GM19351 (cell line): ENCODE measurements around the gene FBXO11.
"Not testable (repeated sequence)": the region's sequence is repeated elsewhere in the genome, so short reads cannot be mapped to it uniquely, and the experiment has no call there.

Experiments used
- ATAC-seq: cut with Tn5 transposase; IDR thresholded peaks from one replicate; pipeline ENCODE4 v1.9.1; 2021; ENCODE audit warnings: mild to moderate bottlenecking, moderate library complexity; ENCODE audit not compliant: unreplicated experiment

Gene FBXO11

GRCh38 chr2:47906157-47907038 is at the start of gene FBXO11:
FBXO11 (minus strand) TSS chr2:47906498; CDS start chr2:47905720, 778 bp downstream.
- peak; percentile 83 for ATAC-seq

DNA sequence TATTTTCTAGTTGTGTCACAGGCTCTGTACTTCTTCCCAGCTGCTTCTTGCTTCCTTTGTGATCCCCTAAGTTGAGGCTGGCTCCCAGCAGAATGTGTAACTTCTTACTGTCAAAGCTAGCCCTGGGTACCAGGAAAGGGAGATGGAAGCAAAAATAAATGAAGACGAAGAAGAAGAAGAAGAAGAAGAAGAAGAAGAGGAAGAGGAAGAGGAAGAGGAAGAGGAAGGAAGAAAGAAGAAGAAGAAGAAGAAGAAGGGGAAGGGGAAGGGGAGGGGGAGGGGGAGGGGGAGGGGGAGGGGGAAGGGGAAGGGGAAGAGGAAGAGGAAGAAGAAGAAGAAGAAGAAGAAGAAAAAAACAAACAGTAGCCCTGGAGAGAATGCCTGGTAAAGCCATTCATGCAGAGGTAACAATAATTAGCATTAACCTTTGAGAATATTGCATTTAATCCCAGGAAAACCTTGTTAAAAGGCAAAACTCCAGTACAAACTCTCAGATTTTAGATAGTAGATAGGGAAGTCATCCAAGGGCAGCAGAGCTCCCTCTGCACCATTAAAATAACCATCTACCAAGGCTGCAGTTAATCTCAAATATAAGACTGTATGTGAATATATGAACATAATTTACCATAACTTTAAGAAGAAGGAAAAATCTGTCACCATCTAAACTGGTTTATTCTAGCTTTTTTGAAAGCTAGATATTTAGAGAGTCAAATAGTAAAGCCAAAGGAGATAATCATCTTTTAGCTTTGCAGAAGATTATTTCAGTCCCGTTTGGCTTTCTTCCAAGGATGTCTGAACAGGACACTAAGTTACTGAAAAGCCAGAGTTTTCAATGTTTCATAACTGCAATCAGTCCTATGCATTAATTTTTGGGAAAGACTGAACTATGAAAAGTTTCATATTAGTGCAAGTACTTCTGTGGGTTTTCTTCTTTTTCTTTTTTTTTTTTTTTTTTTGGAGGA is 44.3 kb upstream of the FBXO11 start:
- no peak for ATAC-seq

DNA sequence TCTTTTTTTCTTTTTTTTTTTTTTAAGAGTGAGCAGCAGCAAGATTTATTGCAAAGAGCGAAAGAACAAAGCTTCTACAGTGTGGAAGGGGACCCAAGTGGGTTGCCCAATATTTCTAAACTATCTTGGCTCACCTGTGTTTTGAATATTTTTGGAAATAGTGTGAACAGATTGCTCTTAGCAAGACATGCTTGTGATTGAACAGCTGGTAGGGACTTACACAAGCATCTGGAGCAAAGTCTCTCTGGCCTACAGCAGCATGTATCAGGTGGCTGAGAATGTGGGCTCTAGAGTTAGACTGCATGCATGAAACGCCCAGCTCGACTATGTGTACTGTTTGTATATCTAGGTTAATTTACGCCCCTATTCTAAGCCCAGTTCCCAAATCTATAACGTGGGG is 40.3 kb upstream of the FBXO11 start:
- no peak for ATAC-seq

DNA sequence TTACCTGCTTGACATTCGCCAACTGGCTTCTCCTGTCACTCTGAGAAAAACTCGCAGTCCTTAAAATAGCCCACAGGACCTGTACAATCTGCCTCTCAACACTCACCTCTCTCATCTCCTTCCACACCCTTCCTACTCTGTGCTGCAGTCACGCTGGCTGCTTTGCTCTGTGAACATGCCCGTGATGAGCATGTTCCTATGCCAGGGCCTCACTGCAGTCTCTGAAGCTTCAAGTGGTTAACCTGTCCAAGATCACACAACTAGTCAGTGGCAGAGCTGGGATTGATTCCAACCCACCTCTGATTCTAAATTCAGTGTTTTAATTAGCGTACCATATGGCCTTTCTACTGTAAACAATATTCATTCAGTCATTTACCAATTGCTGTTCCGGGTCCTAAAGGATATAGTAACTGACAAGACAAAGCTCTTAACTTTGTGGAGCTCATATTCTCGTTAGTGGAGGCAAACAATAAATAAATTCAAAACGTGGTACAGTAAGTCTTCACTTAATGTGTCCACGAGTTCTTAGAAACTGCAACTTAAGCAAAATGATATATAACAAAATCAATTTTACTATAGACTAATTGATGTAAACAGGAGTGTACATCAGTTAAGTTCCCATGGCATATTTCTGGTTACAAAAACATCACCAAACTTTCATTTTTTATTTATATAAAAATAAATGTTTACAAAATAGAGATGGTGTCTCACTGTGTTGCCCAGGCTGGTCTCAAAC is 38.9 kb upstream of the FBXO11 start:
- no peak for ATAC-seq

DNA sequence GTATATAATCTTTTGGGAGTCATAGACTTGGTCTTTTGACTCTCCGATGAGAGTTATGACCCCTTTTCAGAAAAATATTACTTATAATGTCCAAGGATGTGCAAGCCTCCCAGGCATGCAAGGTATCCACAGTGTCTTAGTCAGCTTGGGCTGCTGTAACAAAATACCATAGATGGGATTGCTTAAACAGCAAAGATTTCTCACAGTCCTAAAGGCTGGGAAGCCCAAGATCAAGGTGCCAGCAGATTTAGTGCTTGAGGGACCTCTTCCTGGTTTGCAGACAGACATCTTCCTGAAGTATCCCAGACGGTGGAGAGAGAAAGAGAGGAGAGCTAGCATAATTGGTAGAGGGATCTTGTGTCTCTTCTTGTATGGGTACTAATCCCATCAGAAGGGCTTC is 35.6 kb upstream of the FBXO11 start:
- no peak for ATAC-seq

GRCh38 chr2:47937677-47938076 is 31.4 kb upstream of the FBXO11 start:
- ATAC-seq, result no peak

- no peak for ATAC-seq
Observed at GRCh38 chr2:47935071-47935470, 28.8 kb upstream of the FBXO11 start.

DNA sequence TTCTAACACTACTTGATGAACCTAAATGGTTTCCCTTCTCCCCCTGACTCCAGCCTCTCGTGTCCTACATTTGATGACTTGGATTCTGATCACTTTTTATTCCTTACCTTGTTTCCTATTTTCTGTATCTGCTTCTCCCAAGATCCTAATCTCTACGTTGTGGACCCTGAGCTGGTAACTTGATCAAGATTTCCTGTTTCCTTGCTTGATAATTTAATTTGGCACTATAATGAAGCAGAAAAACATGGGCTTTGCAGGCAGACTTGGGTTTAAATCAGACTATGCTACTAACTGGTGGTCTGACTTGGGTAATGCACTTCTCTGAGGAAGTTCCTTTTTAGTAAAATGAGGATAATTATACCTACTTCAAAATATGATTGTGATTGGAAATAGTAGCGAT is 11.7 kb upstream of the FBXO11 start:
- ATAC-seq, result no peak

GRCh38 chr2:47917276-47917961 is 11.1 kb upstream of the FBXO11 start:
- no peak for ATAC-seq

DNA sequence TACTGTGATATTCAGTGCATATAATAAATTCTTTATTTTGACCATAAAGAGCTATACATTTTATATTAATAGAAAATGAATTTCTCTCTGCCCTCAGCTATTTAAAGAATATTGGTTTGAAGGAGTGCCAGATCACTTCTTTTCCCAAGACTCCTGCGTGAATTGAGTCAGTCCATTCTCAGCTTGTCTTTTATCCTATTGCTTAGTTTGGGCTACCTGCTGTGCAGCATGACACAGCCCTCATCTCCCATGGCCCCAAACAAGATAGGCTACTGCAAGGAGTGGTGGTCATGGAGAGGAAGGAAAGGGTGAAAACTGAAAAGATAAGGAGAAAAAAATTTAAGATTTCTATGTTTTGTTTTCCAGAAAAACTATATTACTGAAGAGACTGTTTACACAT is 10.1 kb upstream of the FBXO11 start:
- ATAC-seq, result no peak

GRCh38 chr2:47910662-47911061 is 4.4 kb upstream of the FBXO11 start:
- not testable (repeated sequence) for ATAC-seq

- no peak for ATAC-seq
Observed at GRCh38 chr2:47908682-47909081, 2.4 kb upstream of the FBXO11 start.

DNA sequence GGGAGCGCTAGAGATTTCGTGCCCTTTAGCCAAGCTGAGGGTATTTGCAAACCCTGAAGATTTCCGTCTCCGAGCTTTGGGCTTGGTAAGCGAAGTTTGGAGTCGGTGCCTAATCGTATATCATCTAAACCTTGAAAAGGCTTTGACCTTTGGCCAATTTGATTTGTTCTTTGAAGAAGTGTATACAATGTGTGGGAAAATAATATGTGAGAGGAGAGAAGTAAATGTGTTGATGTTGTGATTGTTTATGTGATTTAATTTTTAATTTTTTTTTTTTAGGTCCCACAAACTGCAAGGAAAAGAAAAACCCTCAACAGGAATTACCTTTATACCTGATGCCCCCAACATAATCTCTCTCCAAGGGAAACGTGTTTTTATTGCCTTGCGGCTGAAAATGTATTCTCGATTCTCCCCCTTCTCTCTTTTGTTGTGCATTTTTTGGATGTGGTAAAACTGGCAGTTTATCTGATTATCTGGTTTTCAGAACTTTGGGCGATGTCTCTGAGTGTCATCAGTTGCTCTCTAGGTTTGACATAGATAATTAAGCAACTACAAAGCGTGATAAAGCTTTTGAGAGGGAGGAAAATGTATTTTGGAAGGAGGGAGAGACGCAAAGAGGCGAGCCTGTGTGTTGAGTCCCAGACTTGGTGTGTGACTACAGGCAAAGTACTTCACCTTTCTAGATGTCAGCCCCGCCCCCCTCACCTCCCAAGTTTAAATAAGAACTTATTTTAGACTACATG is 912 bp upstream of the FBXO11 start:
- ATAC-seq, result peak; percentile 29

- ATAC-seq, result peak; percentile 6
Observed at GRCh38 chr2:47905386-47906156, 727 bp downstream of the FBXO11 start.

- no peak for ATAC-seq
Observed at GRCh38 chr2:47903781-47904490, 2.4 kb downstream of the FBXO11 start.

DNA sequence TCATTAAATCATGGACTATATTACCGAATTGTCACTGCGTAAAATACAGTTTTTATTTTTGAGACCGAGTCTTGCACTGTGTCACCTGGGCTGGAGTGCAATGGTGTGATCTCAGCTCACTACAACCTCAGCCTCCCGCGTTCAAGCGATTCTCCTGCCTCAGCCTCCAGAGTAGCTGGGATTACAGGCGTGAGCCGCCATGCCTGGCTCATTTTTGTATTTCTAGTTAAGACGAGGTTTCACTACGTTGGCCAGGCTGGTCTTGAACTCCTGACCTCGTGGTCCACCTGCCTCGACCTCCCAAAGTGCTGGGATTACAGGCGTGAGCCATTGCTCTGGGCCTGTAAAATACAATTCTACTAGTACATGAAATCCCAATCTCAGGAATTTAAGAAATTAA is 4.4 kb downstream of the FBXO11 start:
- ATAC-seq, result not testable (repeated sequence)

- ATAC-seq, result no peak
Observed at GRCh38 chr2:47900857-47901256, 5.4 kb downstream of the FBXO11 start.
